ENCODE data around the gene FBL.
"Not testable (repeated sequence)": the region's sequence is repeated elsewhere in the genome, so short reads cannot be mapped to it uniquely, and the experiment has no call there.

Gene FBL

DNA sequence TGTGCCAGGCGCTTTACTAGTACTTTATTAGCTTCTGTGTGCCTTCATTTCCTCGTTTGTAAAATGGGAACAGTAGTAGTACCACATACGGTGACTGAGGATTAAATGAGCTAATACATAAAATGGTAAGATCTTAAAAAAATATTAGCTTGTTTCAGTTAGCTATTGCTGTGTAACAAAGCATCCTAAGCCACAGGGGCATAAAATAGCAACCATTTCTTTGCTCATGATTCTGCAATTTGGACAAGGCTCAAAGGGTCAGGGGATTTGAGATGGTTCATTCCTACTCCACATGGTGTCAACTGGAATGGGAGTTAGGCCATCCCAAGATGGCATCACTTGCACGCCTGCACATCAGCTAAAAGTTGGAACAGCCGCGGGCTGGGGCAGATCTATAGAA lies 25.5 kb downstream of the FBL start:
- DNase-seq = no peak

DNA sequence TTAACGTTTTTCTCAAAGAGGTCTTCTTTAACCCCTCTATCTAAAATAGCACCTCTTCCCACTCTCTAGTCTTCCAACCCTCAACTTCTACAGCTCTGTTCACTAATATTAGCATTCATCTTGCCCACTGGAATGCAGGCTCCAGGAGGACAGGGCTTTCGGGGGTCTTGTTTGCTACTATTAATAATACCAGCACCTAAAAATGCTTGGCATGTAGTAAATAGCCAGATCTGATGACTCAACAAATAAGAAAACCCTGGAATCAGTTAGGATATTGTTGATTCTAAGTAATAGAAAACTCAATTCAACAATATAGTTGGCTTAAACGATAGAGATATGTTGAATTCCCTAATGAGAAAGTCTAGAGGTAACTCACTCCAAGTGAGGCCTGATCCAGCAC lies 26.4 kb downstream of the FBL start:
- no peak for DNase-seq

DNA sequence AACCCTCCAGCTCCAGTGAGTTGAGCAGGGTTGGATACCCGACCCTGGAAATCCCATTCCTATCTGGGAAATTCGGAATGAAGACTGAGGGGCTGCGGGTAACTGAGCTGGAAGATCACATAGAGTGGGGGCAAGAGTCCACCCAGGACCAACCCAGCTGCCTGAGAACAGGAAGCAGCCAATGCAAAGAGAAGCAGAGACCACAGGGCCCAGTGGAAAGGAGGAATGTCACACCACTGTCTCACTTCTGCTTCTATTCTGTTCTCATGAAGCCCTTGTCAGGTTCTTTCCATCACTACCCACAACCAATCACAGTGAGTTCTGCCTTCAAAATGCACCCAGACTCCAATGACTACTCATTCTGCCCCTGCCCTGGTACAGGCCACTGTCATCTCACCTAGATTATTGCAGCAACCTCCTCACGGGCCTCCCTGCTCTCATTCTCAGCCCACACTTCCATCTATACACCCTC lies 27.5 kb downstream of the FBL start:
- DNase-seq = no peak

DNA sequence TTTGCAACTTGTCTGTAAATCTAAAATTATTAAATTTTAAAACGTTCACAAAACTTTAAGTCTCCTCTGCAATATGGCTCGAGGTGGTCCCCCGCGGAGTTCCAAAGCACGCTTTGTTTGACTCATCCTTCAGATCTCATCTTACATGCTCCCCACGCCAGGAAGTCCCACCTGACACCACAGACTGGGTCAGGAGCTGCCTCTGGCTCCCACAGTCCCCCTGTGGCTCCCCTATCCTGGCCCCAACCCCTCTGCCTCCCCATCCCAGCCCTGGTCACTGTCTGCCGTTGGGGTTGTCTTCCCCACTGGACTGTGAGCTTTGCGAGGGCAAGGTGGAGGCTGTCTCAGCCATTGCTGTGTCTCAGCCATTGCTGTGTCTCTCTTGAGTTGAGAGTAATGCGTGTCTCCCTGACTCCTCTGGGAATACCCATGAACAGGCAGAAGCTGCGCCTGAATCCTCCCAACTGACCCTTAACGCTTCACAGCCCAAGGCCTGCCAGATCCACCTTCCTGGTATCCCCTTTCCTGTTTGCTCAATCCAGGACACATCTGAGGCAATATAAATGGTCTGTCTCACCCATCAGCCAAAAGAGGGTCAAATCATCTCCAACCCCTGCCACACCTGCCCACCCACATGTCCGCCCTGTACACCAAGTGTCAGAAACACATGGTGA lies 28.2 kb downstream of the FBL start:
- no peak for DNase-seq

DNA sequence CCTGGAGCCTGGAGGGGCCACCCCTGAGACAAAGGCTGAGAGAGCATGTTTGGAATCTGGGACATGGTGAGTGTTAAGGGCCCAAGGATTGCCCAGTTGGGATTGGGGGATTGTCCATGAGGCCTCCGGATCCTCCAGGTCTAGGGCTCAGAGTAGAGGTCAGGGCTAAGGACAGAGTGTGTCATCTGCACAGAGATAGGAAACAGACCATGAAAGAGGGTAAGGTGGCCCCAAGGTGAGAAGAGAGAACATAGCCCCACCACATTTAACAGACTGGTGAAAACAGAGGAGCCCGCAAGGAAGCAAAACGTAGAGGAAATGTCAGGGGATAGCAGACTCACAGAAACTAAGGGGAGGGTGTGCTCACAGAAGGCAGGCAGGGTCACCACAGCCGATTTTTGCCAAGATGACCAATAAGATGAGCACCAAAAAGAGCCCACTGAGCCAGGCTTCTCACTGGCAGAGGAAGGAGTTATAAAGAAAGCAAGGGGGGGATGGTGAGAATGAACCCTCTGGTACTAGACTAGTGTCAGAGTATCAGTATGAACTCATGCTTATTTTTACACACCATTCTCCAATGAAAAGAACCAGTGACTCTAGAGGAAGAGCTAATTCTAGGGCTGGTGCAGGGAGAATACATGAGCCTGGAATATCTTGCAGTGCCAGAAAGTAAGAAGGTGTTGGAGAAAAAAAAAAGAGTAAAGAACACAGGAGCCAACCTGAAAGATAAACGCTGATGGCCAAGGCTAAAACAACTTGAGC lies 29.7 kb downstream of the FBL start:
- DNase-seq = no peak

DNA sequence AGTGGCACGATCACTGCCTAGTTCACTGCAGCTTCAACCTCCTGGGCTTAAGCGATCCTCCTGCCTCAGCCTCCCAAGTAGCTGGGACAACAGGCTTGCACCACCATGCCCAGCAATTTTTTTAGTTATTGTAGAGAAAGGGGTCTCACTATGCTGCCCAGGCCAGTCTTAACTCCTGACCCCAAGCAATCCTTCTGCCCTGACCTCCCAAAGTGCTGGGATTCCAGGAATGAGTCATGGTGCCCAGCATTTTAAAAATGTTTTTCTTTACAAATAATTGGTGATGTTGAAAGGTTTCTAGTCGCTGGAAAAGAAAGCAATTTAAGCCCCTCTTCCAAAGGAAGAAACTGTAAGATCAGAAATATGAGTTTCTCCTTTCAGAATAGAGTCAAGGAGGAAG lies 31.6 kb downstream of the FBL start:
- DNase-seq = no peak

DNA sequence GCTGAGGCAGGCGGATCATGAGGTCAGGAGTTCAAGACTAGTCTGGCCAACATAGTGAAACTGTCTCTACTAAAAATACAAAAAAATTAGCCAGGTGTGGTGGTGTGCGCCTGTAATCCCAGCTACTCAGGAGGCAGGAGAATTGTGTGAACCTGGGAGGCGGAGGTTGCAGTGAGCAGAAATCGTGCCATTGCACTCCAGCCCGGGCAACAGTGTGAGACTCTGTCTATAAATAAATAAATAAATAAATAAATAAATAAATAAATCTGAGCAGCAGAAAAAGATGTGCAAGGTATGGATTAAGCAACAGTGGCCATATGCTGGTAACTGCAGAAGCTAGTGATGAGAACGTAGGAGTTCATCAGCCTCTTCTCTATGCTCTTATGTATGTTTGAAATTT lies 32.1 kb downstream of the FBL start:
- DNase-seq = not testable (repeated sequence)

DNA sequence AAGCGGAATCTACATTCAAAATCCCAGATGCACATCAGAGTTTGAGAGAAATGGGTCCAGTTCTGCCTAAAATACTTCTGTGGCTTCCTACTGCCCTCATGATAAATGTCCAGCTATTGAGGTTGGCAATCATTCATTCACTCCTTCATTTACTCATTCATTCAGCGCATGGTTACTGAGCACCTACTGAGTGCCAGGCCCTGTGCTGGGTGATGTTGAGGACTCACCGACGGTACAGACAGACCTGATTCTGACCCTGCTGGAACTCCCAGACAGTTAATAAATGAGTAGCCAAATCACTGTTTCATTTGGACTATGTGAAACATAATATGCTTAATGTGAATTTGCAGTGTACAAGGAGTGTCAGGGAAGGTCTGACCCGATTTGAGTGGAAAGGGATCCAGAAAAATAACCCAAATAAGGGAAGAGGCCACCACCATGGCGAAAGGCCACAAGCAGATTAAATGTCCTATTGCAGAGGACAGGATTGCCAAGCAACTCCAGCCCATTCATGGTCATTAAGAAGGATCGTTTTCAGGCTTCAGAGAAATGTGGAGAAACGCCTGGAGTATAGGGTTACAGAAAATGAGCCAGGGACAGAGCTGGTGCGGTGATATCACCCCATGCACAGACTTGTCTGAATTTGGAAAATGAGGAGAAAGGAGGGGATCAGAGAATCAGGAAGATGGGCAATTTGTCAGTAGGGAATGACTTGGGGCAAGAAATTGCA lies 32.8 kb downstream of the FBL start:
- DNase-seq = no peak

DNA sequence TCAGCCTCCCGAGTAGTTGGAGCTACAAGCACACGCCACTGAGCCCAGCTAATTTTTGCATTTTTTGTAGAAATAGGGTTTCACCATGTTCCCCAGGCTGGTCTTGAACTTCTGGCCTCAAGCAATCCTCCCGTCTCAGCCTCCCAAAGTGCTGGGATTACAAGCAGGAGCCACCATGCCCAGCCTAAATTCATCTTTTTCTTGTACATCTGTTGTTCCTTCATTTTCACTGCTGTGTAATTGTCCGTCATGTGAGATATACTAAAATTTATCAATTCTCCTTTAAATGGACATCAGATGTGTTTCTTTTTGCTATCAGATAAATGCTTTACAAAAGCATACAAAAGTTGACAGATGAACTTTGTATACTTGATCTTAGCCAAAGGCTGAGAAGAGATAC lies 35.1 kb downstream of the FBL start:
- DNase-seq = no peak

DNA sequence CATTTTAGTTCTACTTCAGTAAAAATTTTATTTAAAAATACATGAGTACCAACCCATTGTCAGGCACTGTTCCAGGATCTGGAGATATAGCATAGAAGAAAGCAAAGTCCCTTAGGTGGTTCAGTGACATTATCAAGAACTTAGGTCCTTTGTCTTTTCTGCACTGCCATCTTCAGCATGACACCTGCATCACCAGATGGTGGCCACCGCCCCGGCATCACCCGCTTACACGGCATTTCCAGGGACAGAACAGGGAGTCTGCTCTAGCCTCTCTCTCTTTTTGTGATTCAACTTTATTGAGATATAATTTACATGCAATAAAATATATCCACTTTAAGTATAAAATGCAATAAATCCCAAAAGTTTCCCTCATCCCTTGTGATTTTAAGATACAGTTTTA lies 35.8 kb downstream of the FBL start:
- no peak for DNase-seq

DNA sequence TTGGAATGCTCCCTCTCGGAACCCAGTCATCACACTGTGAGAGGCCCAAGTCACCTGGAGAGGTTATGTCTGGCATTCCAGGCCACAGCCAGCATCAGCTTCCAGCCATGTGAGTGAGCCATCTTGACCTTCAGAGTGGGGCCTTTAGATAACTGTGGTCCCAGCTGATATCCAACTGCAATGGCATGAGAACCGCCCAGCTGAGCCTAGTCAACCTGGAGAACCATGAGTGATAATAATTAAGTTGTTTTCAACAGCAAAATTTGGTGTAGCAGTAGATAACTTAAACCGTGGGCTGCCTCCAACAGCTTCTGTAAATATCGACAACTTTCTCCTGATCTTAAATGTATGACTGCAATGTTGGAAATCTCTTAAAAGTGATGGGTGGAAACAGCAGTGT lies 36.8 kb downstream of the FBL start:
- no peak for DNase-seq

DNA sequence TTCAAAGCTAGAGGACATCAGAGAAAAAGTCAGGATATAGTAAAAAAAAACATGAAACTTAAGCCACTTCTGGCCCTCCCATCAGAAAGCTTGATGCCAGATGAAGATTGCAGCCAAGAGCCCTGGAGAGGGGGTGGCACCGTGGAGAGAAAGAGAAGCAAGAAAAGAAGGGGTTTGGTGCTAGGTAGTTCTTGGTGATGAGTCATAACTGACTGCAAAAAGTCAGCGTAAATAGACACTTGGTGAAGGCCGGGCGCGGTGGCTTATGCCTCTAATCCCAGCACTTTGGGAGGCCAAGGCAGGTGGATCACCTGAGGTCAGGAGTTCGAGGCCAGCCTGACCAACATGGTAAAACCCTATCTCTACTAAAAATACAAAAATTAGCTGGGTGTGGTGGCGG lies 37.5 kb downstream of the FBL start:
- DNase-seq = not testable (repeated sequence)

DNA sequence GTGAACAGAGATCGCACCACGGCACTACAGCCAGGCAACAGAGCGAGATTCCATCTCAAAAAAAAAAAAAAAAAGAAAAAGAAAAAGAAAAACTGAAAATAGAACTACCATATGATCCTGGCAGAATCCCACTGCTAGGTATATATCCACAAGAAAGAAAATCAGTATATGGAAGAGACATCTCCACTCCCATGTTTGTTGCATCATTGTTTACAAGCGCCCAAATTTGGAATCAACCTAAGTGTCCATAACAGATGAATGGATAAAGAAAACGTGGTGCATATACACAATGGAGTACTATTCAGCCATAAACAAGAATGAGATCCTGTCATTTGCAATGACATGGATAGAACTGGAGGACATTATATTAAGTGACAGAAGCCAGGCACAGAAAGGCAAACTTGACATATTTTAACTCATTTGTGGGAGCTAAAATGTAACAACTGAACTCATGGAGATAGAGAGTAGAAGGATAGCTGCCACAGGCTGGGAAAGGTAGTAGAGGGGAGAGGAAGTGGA lies 38.3 kb downstream of the FBL start:
- no peak for DNase-seq

DNA sequence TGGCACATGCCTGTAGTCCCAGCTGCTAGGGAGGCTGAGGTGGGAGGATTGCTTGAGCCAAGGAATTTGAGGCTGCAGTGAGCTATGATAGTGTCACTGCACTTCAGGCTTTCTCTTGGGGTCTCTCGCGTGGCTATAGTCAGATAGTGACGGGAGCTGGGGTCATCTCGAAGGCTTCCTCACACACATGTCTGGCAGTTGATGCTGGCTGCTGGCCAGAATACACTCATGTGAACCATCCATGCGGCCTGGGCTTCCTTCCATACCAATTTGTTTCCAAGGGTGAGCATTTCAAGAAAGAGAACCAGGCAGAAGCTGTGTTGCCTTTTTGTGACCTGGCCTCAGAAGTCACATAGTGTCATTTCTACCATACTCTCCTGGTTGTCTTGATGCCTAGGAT lies 41.1 kb downstream of the FBL start:
- DNase-seq = no peak

DNA sequence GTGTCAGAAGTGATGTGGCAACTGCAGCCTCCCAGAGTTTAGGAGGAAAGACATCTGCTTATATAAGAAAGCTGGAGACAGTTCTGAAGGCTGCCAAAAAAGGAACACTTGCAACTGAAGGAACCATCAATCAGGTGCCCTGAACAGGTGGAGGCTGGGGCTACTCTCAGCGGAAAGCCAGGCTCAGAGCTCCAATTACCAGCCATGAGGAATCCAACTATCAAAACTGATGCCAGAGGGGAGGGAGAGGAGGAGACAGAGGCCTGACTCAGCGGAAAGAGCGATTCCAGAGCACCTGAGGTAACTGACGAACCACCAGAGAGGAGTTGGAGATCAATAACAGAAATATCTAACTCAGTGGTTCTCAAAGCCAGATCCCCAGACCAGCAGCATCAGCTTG lies 43.2 kb downstream of the FBL start:
- no peak for DNase-seq

DNA sequence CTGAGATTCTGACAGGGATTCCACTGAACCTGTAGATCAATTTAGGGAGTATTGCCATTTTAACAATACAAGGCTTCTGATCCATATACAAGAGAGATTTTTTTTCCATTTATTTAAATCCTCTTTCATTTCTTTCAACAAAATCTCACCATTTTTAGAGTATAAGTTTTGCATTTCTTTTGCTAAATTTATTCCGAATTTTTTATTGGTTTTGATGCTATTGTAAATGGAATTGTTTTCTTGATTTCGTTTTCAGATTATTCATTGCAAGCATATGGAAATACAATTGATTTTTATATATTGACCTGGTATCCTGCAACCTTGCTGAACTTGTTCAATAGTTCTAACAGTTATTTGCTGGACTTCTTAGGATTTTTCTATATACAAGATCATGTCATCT lies 49.1 kb downstream of the FBL start:
- no peak for DNase-seq

DNA sequence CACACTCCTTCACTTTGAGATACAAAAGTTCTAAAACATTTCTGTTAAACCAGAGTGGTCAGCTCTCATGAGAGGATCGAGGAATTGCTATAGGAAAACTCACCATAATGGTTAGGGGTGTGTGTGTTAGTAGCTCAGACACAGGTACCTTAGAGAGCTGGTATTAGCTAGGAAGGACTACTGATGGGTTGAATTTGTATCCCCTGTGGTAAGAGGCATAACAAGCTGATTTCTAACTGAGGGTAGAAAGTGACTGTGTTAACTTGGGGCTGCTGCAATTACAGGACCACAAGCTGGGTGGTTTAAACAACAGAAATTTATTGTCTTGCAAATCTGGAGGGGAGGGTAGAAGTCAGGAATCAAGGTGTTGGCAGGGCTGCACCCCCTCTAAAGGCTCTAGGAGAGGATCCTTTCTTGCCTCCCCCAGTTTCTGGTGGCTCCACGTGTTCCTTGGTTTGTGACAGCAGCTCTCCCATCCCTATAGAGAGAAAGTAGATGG lies 50.1 kb downstream of the FBL start:
- DNase-seq = no peak

DNA sequence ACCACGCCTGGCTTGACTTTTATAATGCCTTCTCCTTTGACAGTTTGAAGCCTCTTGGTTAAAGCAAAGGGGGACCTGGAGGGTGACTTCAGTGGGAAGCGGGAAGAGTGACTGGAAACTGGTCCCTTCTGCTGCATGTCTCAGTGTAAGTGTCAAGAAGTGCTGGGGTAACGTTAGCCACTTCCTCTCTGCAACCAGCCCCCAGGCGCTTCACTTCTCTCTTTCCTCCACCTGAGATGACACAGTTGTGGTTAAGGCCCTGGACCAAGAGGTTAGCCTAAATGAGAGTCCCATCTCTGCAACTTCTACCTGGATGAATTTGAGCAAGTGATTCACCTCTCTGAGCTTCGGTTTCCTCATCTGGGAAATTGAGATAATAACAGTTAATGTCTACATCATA lies 51.2 kb downstream of the FBL start:
- no peak for DNase-seq

DNA sequence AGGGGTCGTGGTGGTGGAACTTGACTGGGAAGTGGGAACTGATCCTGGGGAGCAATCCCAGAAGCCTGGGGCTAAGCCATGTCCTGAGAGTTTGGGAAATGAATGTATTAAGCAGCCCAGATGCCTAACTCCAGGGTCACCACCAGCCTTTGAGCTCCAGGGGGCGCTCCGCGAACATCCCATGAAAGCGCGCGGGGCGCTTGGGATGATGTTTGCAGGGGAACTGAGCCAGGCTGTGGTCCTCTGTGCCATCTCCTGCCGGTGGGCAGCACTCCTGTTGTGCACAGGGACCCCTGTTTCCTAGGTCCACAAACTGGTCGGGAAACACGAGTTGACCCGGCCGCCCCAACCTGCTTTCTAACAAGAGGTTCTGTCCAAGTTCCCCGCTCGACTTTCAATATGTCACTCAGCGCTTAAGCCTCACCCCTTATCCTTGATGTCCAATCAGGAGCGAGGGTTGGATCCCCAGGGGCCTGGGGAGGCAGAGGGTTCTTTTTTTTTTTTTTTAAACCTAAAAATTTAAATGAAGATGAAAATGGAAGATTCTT lies 53.1 kb downstream of the FBL start:
- peak; percentile 67 for DNase-seq

DNA sequence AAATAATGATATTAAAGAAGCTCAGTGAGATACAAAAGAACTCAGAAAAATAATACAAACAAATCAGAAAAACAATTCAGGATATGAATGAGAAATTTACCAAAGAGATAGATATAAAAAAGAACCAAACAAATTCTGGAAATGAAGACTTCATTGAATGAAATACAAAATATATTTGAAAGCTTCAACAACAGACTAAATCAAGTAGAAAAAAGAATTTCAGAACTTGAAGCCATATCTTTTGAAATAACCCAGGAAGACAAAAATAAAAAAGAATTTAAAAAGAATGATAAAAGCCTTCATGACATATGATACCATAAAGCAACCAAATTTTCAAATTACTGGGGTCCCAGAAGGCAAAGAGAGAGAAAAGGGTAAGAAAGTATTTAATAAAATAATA lies 57.9 kb downstream of the FBL start:
- no peak for DNase-seq
